CD4-positive, alpha-beta T cell treated with Interleukin-10 for 1 hour (primary cell): ENCODE measurements around the gene NAALADL2.
"Not testable (repeated sequence)": the region's sequence is repeated elsewhere in the genome, so short reads cannot be mapped to it uniquely, and the experiment has no call there.

Experiments
- DNase-seq: peaks from one replicate; pipeline ENCODE4 v3.0.0-alpha.2; 2020

NAALADL2 gene

DNA sequence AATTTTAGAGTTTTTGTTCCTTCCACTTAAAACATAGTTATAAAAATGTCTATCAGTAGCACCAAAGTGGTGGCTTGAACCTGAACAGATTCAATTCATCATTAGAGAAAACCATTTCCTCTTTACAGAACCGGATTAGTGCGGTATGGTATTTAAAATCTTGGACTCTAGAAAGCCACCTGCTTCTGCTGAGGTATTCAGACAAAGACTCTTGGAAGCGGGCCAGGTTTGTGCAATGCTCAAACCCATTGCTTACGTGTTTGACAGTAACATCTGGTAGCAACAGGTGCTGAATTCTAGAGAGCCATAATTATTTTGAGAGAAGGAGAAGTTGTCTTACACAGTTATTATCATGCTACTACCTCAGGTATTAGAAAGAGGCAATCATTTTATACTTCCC, 290.5 kb downstream of the NAALADL2 start:
- DNase-seq: no peak

DNA sequence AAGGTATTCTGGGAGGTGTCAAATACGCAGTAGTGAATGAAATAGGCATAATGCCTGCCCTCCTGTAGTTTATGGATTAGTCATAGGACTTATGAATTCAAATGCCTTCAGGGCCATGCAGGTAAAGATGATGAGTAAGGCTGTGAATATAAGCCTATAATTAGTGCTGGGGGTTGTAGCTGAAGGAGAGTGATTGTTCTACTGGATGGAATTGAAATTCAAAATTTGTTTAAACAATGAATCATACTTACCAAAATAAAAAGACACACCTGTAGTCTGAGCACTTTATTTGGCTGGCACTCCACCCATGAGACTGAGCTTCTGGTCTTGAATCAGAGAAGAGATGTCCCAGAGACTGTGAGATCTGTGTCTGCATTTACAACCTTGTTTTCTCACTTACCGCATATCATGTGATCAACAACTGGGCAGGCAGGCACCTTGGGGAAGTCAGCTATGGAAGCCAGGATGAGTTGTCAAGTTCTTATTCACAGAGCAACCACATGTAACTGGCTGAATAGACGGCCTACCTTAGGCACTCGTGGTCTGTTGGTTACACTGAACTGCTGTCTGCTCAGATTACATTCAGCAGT, 291.8 kb downstream of the NAALADL2 start:
- DNase-seq: no peak

DNA sequence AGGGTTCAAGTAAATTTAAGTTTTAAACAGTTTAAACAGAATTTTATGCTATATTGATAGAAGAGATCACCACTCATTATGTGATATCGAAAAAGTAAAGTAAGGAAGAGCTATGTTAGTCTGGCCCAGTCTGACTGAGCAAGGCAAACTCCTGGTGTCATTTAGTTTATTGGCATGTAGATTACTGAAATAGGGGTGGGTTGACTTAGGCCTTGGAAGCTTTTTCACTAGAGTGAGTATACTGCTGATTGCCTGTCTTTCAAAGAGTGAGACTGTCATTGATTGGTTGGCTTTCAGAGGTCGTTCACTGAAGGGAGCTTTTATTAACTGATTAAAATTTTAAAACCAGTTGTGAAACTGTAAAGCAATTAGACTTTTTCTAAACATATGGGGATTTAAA, 294.5 kb downstream of the NAALADL2 start:
- DNase-seq: no peak

DNA sequence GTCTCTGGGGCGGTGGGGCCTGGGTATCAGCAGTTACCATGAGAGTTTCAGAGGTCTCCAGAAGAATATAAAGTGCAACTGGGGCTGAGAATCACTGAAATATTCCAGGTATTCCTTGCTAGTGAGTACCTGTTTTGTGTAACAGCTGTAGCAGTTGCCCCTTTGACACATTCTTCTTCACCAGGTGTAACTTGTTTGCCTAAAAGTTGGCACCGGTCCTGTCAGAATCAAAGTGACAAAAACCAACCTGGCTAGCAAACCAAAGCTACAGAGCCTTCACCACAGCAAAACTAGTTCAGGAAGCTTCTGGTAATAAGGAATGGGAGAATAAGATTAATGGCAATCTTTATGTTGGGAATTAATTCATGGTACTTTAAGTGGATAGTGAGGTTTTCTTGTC, 296.0 kb downstream of the NAALADL2 start:
- no peak for DNase-seq

DNA sequence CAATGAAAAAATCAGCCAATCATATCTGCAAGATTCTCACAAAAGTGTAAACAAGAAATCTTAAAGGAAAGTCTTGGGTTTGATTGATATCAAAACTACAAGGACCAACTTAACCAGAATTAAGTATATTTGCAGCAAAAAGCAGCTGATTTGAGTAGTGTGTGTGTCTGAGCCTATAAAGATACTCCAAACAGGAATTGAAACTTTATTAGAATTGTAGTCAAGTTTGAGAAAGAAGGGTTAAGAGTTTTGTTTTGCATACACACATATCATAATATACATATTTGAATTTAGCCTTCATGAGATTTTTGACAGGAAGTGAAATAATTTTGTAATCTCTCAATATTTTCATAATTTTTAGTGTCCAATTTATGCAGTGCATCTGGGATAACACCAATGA, 300.1 kb downstream of the NAALADL2 start:
- no peak for DNase-seq

DNA sequence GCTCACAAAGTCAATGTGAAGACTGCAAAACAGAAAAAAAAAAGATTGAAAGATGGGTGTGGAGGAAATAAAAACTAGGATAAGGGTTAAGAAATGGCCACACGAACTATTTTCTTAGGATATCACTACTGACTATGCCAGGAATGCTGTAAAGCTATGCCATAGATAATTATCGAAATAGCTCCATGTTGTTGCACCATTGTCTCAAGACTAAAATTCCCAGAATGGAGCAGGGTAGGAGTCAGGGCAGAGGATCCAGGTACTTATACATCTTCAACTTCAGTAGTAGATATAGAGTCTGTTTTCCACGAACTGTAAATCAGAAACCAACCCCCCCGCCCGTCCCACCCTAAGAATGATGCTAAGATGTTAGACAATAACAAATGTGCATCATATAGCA, 302.2 kb downstream of the NAALADL2 start:
- no peak for DNase-seq

DNA sequence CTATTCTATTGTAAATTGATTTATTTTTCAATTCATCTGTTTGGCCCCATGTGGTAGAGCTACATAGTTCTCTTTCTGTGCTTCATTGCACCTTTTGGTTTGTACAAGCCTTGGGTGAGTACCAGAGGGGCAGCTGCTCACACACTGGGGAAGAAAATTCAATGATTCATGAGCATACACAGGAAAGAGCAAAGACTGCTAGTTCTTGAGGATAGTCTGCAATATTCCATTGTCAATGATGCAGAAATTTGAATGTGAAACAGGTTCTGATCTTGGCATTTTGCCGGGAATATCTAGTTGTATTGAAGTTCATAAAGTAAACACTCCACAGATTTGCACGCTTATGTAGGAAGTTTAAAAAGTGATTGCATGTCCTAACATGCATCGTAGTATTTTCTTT, 304.6 kb downstream of the NAALADL2 start:
- DNase-seq: no peak

DNA sequence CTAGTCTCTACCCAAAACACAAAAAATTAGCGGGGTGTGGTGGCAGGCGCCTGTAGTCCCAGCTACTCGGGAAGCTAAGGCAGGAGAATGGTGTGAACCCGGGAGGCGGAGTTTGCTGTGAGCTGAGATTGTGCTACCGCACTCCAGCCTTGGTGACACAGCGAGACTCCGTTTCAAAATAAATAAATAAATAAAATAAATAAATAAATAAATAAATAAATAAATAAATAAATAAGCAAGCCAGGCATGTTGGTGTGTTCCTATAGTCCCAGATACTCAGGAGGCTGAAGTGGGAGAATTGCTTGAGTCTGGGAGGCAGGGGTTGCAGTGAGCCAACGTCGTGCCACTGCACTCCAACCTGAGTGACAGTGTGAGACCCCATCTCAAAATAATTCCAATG, 314.0 kb downstream of the NAALADL2 start:
- not testable (repeated sequence) for DNase-seq

DNA sequence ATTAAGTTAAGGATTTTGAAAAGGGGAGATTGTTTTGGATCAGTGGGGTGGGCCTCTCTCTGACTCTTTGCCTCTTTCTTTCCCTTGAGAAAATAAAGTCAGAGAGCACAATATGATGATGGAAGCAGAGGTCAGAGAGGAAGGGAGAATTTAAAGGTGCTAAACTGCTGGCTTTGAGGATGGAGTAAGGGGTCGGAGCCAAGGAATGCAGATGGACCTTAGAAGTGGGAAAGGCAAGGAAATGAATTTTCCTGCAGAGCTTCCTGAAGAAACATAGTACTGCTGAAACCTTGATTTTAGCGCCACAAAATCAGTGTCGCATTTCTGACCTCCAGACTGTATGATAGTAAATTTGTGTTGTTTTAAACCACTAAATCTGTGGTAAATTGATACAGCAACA, 317.4 kb downstream of the NAALADL2 start:
- DNase-seq: no peak

DNA sequence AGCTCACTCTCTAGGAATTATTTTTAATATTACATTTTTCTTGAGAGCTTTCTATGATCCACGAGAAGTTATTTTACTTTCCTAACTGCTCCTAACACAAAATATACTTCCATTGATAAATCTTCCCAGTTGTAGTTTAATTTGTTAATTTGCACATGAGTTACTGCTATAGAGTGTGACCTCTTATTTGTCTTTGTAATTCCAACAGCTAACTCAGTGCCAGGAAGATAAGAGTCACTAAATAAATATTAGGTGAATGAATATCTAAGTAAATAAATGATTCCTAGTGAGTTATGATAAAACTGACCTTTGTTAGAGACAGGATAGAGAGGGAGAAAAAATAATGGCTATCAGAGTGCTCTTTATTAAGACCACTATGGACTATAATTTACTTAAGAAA, 319.9 kb downstream of the NAALADL2 start:
- no peak for DNase-seq

DNA sequence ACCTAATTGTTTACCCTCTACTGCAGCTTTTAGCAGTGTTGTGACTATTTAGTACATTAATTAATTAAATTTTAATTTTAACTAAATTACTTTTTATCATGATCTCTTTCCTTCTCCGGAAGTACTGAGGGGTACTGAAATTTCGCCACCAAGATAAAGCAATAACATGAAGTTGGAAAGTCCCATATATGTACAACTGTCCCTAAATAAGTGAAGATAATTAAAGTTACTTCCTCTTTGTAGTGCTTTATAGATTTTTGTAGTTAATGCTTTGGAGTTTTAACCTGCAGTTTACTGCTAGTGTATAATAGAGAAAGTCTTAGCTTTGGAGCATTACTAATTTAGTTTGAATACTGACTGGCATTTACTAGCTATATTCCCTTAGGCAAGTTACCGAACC, 325.3 kb downstream of the NAALADL2 start:
- DNase-seq: no peak

DNA sequence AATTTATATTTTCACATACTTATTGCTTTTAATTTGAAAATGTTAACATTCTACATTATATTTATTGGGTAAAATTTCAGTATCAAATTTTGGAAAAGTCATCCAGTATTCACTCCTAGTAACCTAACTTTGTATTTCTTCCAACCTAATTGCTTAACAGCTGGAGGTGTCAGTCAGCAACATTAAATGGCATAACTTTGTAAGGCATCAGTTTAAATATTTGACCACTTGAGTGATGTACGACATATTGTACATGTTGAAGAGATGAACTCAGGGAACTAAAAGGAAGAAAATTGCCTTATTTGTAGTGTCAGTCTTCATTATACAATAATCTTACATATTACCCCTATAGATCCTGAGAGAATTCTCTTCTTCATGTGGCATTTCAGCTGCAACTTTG, 326.8 kb downstream of the NAALADL2 start:
- no peak for DNase-seq

DNA sequence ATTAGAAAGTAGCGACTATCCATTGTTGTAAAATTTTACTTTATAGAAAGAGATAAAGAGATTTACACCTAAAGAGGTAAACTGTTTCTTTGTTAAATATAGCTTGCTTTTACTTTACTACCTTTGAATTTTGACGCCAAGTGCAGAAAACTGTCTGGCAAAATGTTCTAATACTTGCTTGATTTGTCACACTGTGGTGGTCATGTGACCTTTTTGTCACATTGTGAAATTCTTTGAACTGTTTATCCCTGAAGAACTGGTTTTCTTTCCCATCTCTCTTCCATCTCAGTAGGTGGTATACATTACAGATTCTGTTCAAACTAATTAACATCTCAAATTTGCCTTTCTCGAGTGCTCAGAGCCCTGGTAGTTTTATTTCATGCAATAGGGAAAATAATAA, 327.4 kb downstream of the NAALADL2 start:
- no peak for DNase-seq

DNA sequence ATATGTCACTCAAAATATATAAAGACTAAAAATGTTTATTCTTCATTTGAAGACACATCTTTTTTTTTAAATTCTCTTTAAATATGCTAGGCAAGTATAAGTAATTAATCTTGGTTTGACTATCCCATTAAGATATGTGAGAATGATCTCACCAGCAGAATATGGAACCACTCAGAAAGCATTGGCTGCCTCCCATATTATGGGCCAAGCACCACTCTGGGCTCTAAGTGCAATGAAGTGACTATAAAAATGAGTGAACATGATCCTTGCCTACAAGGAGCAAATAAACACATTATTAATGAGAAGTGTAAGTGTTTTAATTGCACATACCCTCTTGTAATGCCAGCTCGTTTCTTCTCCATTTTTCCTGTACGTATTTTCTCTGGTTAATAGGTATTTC, 328.5 kb downstream of the NAALADL2 start:
- DNase-seq: no peak

DNA sequence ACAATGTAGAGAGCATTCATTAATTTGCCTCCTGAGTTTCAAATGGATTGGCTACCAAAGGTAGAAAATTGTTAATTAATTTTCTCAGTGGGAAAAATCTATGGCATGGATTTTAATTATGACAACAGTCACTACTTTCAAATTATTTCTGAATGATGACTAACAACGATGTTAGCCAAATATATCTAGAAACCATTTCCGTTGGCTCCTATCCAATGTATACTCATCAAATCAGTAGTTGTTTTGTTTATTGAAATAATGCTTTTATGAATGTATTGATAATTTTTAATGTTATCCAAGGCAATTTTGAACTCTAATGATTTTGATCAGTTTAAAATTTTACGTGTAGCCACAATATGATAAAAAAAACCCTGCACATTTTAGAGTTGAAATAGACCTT, 333.4 kb downstream of the NAALADL2 start:
- DNase-seq: no peak

DNA sequence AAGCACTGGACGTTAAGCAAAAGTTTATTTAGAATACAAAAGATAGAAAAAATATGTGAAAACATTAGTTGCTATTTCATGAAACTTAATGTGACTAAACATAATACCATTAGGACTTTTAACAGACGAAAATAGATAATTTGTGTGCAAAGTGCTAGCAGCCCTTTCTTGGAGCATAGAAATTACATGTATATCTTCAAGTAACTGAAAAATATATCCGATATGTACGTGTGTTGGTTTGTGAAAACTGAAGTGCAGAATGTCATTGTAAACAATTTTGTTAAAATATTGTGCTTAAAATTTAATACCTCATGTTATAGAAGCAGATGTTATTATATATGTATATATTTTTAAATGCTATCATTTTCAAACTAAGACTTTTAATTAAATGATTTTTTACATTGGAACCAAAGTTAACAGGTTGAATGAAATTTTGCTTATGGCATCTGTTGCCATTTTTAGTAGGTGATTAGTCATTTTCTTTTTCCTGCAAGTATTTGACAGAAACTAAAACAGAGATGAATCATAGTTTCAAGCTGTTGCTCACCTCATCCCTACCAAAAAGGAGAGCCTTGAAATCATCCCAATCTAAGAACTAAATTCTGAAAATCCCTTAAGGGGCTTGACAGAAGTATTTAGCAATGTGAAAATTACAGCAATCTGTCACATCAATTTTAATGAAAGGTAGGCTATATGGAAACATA, 334.8 kb downstream of the NAALADL2 start:
- no peak for DNase-seq

DNA sequence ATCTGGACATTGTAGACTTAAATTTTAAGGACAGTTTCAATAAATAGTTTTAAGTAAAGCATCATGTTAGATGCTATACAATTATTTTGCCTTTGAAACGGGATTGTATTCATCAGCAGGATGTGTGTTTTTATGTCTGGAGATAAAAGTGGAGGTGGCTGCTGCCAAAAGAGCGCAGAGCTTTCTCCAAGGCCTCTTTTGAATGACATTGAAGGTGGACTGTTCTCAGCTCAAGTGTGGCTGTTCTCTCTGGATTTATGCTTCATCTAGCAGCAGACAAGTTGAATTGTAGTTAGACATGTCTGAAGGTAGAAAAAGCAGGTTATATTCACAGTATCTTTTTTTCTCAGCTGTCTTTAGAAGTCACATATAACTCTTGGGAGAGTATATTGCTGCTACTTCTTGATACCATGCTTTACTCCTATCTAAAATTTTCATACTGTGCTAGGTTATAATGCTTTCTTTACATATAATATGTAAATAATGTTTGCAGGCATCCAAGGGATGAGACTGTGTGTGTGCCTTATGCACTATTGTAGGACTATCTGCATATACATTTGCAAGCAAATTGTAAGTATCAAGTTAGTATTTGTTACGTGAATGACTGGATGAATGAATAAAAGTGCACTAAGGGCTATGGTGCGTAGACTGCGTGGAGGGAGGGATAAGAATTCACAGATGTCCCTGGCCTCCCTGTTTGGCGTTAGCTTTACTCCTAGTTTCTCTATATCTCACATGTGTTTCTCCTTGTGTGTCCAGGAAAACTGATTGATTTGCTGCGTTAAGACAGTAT, 340.1 kb downstream of the NAALADL2 start:
- no peak for DNase-seq

DNA sequence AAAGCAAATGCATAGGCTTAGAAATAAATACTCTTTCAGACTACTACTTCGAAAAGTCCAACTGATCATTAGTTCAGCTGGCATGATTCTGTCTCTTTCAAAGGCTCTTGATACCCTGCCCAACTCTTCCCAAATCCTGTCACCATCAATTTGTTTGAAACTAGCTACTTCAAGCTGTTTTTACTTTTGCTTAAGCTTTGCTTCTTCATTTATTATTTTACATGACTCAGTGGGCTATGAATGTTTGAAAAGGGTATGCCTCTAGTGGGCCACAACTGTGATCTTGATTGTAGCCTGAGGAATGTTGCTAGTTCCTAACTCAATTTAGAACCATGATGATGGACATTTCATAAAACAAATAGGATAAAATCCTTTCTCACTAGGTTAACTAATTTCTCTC, 340.8 kb downstream of the NAALADL2 start:
- no peak for DNase-seq

DNA sequence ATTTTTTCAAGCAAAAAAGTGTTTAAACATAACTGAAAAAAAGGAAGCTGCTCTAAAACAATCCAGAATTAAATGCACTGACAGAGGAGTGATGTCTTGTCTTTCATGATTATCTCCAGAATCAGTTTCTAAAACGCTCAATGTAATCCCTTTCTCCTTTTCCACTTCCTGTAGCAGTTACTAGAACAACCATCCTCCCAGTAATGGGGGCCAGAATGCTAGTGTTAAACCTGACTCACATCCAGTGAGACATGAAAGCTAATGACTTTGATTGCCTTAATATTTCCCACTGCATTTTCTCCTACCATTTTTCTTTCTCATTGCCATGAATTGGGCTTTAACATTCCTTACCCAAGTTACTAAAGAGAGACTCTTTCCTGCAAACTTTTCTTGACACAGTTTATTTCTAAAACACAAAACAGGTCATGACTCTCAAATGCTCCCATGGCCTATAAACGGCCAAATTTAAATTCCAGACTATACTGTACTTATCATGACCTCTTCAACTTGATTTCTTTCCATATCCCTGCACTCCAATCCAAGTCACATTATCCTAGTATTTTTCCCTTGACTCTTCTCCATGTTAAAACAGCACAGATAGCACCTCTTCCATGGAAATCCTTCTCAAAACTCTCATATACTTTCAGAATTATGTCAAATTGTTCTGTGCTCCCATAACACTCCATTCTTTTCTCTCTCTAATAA, 341.4 kb downstream of the NAALADL2 start:
- no peak for DNase-seq

DNA sequence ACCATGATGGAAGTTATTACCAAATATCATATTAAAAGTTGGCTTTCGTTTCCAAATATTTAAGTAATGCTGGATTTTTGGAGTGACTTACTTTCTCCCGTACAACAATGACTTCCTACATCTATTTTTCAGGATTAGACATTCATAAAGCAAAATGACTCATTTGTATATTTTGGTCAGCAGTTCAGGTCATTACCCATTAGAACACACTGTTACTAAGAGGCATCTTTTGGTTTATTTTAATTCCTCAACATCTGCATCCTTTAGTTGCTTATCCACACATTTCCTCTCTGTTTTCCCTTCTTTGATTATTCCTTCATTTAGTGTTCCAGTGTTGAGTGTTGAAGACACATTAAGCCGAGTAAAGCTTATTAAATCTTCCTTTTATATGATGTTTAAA, 348.2 kb downstream of the NAALADL2 start:
- DNase-seq: no peak

DNA sequence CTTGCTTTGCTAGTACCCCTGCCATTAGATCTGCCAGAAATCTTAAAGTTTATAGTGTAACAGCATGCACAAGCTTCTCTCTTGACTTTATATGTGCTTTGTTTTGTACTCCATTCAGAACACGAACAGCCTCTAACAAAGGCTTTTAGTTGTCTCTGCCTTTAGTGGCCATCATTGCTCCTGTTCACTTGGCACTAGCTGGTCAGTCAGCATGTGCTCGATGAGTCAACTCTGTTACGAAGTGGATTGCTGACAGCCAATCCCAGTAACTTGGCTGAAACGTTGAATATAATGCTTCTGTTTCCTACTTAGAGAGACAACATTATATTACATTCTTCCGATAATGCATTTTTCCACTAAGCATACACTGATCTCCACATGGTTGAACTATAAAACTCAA, 349.2 kb downstream of the NAALADL2 start:
- DNase-seq: no peak

DNA sequence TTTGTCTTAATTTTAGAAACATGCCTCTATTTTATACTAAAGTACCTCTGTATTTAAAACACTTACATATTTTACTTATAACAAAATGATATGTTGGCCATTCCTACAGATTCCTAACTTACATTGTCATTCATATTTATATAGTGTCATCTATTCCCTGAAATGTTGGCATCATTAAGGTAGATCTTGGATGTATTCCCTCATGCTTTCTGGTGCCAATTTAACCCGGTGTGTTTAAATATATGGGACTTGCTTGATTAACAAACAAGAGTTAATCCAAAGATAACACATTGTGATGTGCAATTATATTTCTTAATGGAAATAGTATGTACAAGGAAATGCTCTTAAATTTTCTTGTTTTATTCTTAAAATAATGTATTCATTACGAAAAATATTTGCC, 352.3 kb downstream of the NAALADL2 start:
- no peak for DNase-seq

DNA sequence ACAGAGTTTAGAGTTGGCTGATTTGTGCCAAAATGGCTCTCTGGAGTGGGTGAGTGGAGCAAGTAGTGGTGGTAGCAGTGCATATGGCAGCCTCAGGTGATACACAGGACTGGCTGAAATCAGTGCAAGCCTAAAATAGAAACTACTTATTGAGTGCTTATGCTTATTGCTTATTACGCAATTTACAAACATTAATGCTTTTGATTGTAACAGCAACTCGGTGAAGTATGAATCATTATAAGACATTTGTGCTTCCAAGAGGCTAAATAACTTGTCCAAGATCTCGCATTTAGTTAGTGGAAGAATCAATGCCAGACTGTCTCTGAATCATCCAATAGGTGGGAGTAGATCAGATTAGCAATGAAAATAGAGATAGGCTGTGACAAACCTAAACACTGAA, 353.8 kb downstream of the NAALADL2 start:
- no peak for DNase-seq

DNA sequence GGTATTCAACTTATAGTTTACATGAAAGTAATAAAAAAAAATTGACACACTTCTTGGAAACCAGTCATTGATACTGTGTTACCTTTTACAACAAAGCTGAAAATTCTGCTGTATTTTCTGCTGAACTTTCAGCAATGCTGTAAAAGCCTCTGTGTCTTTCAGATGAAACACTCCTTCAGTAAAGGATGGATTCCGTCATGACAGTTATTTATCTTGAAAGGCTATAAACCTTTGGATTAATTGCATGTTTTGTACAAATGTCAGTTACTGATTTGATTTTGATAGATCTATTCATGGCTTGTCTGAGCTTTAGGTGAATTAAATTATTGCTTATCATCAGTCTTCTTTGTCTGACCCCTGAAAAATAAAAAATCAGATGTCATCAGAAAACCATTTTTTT, 355.1 kb downstream of the NAALADL2 start:
- no peak for DNase-seq
